Measurements from ENCODE around the gene MAP7.
"Not testable (repeated sequence)": the region's sequence is repeated elsewhere in the genome, so short reads cannot be mapped to it uniquely, and the experiment has no call there.

Gene MAP7

GRCh38 chr6:136550330-136551071 is at the start of gene MAP7:
Gene MAP7 (minus strand): TSS chr6:136550422. CDS start chr6:136550408, 14 bp downstream.
- DNase-seq, result peak; percentile 32 to 37

- no peak for DNase-seq
Observed at GRCh38 chr6:136599329-136600011, 49.2 kb upstream of the MAP7 start.

- DNase-seq, result no peak
Observed at GRCh38 chr6:136598048-136598447, 47.8 kb upstream of the MAP7 start.

GRCh38 chr6:136594671-136595070 is 44.4 kb upstream of the MAP7 start:
- DNase-seq, result no peak

GRCh38 chr6:136593748-136594490 is 43.7 kb upstream of the MAP7 start:
- peak in 1 of 2 donors; percentile 15 for DNase-seq

GRCh38 chr6:136592930-136593673 is 42.9 kb upstream of the MAP7 start:
- DNase-seq, result no peak

GRCh38 chr6:136591617-136592016 is 41.4 kb upstream of the MAP7 start:
- no peak for DNase-seq

- not testable (repeated sequence) for DNase-seq
Observed at GRCh38 chr6:136590846-136591245, 40.6 kb upstream of the MAP7 start.

GRCh38 chr6:136587527-136587926 is 37.3 kb upstream of the MAP7 start:
- no peak for DNase-seq

GRCh38 chr6:136586295-136586694 is 36.1 kb upstream of the MAP7 start:
- DNase-seq, result no peak

GRCh38 chr6:136585523-136585922 is 35.3 kb upstream of the MAP7 start:
- not testable (repeated sequence) for DNase-seq

- DNase-seq, result not testable (repeated sequence)
Observed at GRCh38 chr6:136584290-136584689, 34.1 kb upstream of the MAP7 start.

GRCh38 chr6:136582711-136583471 is 32.7 kb upstream of the MAP7 start:
- DNase-seq, result peak in 1 of 2 donors; percentile 12

GRCh38 chr6:136579800-136580199 is 29.6 kb upstream of the MAP7 start:
- DNase-seq, result no peak

GRCh38 chr6:136576821-136577220 is 26.6 kb upstream of the MAP7 start:
- DNase-seq, result no peak

GRCh38 chr6:136571496-136571895 is 21.3 kb upstream of the MAP7 start:
- DNase-seq, result no peak

GRCh38 chr6:136571065-136571464 is 20.8 kb upstream of the MAP7 start:
- DNase-seq, result no peak

GRCh38 chr6:136568129-136568528 is 17.9 kb upstream of the MAP7 start:
- DNase-seq, result no peak

GRCh38 chr6:136567688-136568087 is 17.5 kb upstream of the MAP7 start:
- DNase-seq, result no peak

- no peak for DNase-seq
Observed at GRCh38 chr6:136566851-136567250, 16.6 kb upstream of the MAP7 start.

GRCh38 chr6:136566007-136566487 is 15.8 kb upstream of the MAP7 start:
- DNase-seq, result no peak

GRCh38 chr6:136564180-136564579 is 14.0 kb upstream of the MAP7 start:
- DNase-seq, result no peak
